CMK (cell line): ENCODE data around the gene FOXR1.
A peak's percentile ranks its signal among the peaks of the same experiment; 100 is the strongest.
"Not testable (repeated sequence)": the region's sequence is repeated elsewhere in the genome, so short reads cannot be mapped to it uniquely, and the experiment has no call there.

Experiments used
- DNase-seq: peaks from one replicate; pipeline ENCODE4 v3.0.0-alpha.2; 2010; ENCODE audit warnings: low read depth

Gene FOXR1

DNA sequence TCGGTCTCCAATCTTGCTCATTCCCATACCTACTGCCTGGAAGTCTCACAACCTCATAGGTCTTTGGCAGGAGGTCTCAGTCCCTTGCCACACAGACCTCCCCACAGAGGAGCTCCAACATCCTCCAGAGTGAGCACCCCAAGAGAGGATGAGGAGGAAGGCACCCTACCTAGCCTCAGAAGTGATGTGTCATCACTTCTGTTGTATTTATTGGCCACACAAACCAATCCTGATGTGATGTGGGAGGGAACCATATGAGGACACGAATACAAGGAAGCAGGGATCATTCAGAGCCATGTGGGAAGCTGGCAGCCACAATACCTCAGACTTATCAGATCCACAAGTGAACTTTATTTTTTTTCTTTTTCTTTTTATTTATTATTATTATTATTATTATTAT, 24.5 kb upstream of the FOXR1 start:
- no peak for DNase-seq

DNA sequence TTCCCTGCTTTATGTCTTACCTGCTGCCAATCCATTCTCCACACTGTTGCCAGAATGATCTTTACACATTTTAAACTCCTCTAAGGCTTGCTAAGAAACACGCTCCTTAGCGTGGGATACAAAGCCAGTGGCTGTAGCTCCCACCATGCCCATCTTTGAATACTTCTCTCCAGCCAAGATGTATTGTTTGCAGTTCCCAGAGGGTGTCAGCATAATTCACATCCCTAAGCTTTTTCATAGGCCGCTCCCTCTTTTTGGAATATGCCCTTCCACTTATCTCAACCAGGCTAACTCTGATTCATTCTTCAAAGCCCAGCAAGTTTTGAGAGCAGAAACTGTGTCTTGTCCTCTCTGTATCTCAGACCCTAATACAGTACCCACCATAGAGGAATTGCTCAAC, 23.6 kb upstream of the FOXR1 start:
- no peak for DNase-seq

DNA sequence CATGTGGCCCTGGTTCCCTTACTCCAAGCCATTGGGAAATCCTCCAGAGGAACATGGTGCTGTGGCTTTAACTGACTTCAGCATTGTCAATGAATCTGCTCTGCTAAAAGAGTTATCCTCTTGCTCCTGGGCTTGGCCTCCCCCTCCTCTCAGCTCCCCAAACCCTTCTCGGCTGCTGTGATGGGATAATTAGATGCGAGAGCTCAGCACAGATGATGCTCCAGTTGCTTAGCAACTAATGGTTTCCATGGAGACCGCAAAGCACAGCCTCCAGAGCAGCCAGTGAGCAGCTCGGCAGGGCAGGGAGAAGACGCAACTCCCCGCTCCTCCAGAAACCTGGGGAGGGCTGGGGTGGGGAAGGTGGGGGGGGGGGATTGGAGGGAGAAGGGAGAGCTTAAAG, 18.3 kb upstream of the FOXR1 start:
- no peak for DNase-seq

DNA sequence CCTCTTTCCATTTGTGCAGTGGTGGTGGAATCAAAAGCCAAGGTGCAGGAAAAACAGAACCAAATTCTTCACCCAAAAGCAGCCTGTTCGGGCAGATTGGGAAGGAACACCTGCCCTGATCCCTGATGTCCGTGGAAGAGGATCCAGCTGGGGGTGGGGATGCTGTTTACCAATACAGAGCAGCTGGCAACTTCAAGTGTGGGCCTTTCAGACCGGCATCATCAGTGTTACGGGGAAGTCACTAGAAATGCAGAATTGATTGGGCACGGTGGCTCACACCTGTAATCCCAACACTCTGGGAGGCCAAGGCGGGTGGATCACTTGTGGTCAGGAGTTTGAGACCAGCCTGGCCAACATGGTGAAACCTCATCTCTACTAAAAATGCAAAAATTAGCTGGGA, 17.6 kb upstream of the FOXR1 start:
- not testable (repeated sequence) for DNase-seq

DNA sequence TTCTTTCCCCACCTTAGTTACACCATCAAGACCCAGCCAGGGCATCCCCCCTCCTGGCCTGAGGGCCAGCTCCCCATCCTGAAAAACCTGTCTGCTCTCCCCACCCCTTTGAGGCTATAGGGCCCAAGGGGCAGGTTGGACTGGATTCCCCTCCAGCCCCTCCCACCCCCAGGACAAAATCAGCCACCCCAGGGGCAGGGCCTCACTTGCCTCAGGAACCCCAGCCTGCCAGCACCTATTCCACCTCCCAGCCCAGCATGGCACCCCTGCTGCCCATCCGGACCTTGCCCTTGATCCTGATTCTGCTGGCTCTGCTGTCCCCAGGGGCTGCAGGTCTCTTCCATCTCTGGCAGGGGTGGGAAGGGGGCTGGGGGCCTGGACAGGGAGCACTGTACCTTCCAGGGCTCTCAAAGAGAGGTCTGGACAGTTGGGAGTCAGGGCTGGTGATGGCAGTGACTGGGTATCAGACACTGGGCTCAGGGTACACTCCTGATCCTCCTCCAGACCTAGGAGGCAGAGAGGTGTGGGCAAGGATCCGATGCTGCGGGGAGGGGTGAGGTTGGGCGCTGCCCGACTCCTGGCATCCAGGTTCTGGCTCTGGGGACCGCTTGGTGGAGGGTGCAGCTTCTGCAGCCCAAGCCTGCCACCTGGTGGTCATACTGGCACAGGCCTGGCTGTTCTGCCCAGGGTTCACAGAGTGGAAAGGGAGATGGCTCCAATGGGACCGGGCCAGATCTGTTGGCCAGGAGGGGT, 15.3 kb upstream of the FOXR1 start, which contains the start of gene UPK2:
Gene UPK2, plus strand, starts transcription at position 205 of the 753 bp plus-strand sequence. Its CDS starts 53 bp downstream, at position 258.
- DNase-seq, result peak; percentile 69

DNA sequence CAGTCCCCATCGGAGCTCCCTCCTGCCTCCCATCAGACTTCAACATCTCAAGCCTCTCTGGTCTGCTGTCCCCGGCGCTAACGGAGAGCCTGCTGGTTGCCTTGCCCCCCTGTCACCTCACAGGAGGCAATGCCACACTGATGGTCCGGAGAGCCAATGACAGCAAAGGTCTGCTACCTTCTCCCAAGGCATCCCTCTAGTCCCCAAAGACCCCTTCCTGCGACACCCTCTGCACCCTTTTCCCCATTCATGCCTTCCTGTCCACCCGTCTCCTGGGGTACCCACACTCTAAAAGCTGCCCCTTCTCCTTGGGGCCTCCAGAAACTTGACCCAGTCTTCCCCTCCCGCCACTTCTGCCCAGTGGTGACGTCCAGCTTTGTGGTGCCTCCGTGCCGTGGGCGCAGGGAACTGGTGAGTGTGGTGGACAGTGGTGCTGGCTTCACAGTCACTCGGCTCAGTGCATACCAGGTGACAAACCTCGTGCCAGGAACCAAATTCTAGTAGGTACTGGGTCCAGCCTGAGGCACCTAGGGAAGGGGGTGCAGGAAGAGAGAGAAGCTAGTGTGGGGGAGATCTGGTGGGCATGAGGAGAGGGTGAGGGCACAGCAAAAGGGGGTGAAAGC, 14.6 kb upstream of the FOXR1 start:
- no peak for DNase-seq

DNA sequence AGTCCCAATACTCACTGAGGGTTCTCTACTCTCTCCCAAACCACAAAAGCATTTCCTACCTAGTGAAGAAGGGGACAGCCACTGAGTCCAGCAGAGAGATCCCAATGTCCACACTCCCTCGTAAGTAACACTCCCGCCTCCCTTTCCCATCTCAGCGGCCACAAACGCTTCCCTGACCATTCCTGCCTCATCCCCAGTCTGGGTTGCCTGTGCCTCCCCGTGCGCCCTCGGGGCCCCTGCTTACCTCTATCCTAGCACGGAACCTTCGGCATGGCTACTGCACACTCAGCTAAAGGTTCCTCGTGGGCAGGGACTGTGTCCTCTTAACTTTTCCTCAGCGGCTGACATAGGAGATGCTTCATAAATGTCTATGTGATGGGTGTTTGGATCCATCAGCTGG, 14.0 kb upstream of the FOXR1 start:
- no peak for DNase-seq

DNA sequence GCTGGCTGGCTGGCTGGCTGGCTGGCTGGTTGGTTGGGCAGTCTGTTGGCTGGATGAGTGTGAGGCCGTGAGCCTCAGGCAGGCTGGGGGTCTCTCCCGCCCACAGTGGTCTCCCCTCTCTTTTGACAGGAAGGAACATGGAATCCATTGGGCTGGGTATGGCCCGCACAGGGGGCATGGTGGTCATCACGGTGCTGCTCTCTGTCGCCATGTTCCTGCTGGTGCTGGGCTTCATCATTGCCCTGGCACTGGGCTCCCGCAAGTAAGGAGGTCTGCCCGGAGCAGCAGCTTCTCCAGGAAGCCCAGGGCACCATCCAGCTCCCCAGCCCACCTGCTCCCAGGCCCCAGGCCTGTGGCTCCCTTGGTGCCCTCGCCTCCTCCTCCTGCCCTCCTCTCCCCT, 13.6 kb upstream of the FOXR1 start:
- no peak for DNase-seq

DNA sequence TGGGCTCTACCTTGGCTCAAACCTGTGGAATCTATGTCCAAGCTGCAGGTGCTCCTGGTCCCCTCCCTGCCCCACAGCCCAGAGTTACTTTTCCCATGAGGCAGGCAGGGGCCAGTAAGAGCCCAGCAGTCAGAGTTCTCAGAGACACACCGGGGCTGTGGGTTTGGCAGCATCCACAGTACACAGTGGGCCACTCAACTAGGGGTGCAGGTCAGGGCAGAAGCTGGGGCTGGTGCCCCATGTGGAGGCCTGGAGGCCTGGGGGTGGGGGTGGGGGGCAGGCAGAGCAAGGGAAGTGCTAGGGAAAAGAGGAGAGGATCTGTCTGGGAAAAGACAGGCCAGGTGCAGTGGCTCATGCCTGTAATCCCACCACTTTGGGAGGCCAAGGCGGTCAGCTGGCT, 13.0 kb upstream of the FOXR1 start:
- no peak for DNase-seq

DNA sequence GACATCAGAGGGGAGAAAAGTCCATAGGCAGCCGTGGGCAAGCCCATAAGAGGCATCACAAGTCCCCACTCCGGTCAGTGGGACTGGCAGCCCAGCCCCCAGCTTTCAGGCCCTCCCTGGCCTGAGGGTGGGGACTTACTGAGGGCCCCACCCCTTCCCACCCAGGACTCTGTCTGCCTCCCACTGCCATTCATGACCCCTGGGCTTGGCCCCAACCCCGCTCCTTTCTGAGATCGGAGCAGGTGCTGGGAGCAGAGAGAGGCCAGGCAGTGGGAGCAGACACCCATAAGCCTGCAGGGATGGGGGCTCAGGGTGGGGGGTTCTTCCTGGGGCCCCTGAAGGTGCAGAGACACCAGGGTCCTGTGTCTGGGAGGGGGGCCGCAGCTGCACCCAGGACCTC, 10.4 kb upstream of the FOXR1 start:
- DNase-seq, result no peak

DNA sequence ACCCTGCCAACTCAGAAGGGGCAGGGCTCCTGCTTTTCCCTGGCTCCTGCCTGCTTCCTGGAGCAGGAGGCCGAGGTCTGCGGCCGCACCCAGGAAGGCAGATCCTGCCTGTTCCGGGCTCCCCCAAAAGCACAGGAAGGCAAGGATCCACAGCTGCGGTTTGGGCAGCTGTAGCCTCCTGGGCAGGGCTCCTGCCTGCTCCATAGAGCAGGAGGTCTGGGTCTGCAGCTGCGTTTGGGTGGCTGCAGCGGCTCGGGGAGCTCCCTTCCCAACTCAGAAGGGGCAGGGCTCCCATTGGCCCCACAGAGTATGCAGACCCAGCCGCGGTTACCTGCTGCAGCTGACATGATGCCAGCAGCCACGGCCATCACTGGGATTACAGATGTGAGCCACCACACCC, 10.0 kb upstream of the FOXR1 start:
- no peak for DNase-seq

DNA sequence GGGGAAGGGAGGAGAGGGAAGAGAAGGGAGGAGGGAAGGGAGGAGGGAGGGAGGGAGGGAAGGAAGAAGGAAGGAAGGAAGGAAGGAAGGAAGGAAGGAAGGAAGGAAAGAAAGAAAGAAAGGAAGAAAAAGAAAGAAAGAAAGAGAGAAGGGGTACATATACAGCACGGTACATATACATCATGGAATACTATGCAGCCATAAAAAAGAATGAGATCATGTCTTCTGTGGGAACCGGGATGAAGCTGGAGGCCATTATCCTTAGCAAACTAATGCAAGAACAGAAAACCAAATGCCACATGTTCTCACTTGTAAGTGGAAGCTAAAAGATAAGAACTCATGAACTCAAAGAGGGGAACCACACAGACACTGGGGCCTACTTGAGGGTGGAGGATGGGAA, 2.1 kb upstream of the FOXR1 start:
- DNase-seq, result not testable (repeated sequence)

DNA sequence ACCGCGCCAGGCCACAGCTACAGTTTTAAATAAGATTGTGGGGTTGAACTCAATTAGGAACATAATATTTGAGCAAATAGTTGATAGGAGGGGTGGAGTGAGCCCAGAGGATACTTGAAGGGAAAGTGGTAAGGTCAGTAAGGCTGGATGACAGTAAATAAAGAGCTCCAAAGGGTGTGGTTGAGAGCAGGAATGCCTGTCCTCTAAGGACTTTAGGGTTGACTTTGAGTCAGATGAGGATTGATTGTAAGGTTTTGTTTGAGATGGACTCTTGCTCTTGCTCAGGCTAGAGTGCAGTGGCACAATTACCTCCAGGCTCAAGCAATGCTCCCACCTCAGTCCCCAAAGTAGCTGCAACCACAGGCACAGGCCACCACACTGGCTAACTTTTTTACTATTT, 2.4 kb downstream of the FOXR1 start:
- no peak for DNase-seq

DNA sequence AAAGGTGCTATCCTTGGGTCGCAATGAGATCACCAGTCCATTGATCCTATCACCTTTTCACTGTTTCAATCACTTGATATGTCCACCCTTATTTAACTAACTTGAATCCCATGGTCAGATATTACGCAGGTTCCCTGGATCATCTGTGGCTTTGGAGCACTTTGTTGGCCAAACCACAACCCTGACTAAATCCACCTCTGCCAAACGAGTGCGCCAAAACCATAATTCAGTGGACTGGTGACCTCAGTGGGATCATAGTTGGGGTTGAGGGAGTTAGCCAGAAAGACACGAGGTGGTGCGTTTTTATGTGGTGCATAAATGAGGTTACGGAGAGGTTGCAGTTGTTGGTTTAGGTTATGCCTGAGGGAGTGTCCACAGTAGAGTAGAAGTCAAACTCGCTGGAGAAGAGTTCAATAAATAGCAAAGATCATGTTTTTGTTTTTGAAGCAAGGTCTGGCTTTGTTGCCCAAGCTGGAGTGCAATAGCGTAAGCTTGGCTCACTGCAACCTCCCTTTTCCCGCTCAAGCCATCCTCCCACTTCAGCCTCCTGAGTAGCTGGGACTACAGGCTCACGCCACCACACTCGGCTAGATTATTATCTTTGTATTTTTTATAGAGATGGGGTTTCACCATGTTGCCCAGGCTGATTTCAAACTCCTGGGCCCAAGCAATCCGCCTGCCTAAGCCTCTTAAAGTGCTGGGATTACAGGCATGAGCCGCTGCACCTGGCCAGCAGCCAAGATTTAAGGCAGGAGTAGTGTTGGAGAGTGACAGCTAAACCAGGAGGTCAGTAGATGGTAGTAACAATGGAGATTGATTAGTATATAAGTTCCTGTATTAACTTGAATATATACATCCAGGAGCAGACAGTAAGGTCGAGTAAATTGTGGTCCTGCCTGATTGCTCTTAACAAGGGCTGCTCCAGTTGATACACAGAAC, 4.5 kb downstream of the FOXR1 start:
- DNase-seq, result no peak

DNA sequence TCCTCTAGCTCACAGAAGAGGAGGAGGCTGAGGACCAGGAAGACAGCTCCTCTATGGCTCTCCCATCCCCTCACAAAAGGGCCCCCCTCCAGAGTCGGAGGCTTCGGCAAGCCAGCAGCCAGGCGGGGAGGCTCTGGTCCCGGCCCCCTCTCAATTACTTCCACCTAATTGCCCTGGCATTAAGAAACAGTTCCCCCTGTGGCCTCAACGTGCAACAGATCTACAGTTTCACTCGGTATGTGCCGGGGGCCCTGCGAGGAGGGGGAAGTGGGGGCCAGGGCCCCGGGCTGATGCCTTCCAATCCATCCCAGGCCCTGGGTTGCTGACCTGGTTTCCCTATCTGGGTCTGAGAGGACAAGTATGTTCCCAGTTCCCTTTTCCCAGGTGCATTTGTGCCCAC, 7.9 kb downstream of the FOXR1 start:
- no peak for DNase-seq

DNA sequence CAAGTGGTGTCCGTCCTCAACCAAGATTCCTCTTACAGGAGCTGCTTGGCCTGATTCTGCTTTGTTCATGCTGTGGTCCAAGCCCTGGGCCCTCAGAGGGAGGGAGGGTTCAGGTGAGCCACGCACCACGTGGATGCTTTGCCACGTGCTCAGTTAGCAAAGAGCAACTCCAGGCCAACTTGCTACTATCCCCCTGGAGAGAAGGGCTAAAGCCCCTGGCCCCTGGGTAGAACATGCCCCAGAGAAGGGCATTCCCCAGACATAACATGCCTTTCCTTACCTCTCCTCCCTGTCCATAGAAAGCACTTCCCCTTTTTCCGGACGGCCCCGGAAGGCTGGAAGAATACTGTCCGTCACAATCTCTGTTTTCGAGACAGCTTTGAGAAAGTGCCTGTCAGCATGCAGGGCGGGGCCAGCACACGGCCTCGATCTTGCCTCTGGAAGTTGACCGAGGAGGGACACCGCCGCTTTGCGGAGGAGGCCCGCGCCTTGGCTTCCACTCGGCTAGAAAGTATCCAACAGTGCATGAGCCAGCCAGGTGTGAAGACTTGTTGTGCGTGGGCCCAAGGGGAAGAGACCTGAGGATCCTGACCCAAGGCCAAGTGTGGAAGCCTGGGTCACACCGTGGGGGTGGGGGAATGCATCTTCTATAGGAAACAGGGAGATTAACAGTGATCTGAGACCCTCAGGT, 8.8 kb downstream of the FOXR1 start:
- DNase-seq, result no peak

DNA sequence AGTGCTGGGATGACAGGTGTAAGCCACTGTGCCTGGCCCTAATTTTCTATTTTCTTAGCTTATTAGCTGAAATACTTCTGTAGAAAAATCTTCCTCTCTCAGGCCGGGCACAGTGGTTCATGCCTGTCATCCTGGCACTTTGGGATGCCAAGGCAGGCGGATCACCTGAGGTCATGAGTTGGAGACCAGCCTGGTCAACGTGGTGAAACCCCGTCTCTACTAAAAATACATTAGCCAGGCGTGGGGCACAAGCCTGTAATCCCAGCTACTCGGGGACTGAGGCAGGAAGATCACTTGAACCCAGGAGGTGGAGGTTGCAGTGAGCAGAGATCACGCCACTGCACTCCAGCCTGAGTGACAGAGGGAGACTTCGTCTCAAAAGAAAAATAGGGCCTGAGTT, 12.8 kb downstream of the FOXR1 start:
- DNase-seq, result not testable (repeated sequence)

DNA sequence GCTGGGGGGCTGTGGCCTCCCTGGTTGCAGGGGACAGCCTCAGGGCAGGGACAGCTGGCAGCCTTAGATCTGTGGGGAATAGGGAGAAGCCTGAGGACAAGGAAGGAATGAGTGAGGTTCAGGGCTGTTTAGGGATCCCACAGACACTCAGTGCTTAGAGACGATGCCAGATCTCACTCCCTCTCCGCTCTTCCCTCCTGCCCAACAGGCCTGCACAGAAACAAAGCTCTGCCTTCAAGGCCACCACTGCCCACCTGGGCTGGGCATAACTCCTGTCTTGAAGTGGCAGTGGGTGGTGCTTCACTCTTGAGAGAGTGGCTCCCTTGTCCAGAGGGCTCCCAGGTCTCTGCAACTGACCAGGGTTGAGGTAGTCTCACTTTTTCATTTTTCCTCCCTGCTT, 13.3 kb downstream of the FOXR1 start:
- no peak for DNase-seq

DNA sequence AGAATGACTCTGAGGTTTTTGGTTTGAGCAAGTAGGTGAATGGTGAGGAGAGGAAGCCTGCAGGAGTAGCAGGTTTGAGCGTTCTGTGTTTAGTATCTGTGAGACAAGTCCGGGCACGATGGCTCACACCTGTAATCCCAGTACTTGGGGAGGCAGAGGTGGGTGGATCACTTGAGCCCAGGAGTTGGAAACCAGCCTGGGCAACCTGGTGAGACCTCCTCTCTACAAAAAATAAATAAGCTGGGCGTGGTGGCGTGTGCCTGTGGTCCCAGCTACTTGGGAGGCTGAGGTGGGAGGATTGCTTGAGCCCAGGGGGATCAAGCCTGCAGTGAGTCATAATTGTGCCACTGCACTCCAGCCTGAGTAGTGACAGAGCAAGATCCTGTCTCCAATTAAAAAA, 16.7 kb downstream of the FOXR1 start:
- DNase-seq, result no peak

DNA sequence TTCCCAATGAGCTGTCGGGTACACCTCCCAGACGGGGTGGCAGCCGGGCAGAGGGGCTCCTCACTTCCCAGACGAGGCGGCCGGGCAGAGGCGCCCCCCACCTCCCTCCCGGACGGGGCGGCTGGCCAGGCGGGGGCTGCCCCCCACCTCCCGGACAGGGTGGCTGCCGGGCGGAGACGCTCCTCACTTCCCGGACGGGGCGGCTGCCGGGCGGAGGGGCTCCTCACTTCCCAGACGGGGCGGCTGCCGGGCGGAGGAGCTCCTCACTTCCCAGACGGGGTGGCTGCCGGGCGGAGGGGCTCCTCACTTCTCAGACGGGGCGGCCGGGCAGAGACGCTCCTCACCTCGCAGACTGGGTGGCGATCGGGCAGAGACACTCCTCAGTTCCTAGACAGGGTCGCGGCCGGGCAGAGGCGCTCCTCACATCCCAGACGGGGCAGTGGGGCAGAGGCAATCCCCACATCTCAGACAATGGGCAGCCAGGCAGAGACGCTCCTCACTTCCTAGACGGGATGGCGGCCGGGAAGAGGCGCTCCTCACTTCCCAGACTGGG, 20.0 kb downstream of the FOXR1 start:
- not testable (repeated sequence) for DNase-seq

DNA sequence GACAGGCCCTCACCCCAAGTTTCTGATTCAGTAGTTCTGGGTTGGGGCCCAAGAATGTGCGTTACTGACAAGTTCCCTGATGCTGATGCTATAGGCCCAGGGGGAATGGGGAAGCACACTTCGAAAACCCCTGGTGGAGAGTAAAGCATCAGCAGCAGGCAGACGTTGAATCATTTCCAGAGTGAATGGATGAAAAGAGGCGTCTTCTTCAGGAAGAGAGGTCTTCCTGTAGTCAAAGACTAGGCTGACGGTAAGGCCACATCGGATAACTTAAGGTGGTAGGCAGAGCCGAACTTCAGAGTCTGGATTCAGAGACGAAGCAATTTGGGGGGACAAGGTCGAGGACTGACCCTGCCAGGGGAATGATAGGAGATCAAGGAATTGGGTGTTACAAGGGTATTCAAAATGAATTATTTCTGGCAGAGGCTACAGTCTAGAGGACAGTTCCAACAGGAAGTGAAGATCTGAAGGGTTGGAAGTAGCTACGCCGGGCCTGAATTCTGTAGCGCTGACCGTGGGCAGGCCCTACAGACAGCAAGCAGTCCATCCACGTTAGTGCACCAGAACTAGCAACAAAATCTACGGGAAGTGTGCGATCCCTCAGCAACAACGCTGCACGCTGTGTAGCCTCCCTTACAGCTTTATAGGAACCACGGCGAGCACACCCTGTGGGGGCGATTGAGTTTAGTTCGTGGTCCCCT, 25.5 kb downstream of the FOXR1 start:
- DNase-seq, result peak; percentile 61
